HG02973 (cell line): ENCODE data around the gene UPK3BL2.
"Not testable (repeated sequence)": the region's sequence is repeated elsewhere in the genome, so short reads cannot be mapped to it uniquely, and the experiment has no call there.

Source experiments
- ATAC-seq: cut with Tn5 transposase; IDR thresholded peaks from one replicate; pipeline ENCODE4 v1.9.1; 2021; ENCODE audit warnings: moderate library complexity; ENCODE audit not compliant: unreplicated experiment

Gene UPK3BL2

GRCh38 chr7:102543596-102543995, at the start of gene UPK3BL2:
TSS of gene UPK3BL2 (minus strand) at chr7:102543696. CDS start at chr7:102543636, 60 bp downstream.
- not testable (repeated sequence) for ATAC-seq

GRCh38 chr7:102592477-102593019, 49.1 kb upstream of the UPK3BL2 start:
- peak; percentile 39 for ATAC-seq

GRCh38 chr7:102589857-102590256, 46.4 kb upstream of the UPK3BL2 start:
- peak; percentile 42 for ATAC-seq

GRCh38 chr7:102583495-102583894, 40.0 kb upstream of the UPK3BL2 start:
- not testable (repeated sequence) for ATAC-seq

- ATAC-seq: not testable (repeated sequence)
These were observed 38.2 kb upstream of the UPK3BL2 start for GRCh38 chr7:102581722-102582121.

- not testable (repeated sequence) for ATAC-seq
These were observed 35.0 kb upstream of the UPK3BL2 start for GRCh38 chr7:102578486-102578885.

GRCh38 chr7:102577315-102578240, 34.1 kb upstream of the UPK3BL2 start:
- ATAC-seq: not testable (repeated sequence)

GRCh38 chr7:102576363-102576762, 32.9 kb upstream of the UPK3BL2 start:
- ATAC-seq: not testable (repeated sequence)

- ATAC-seq: not testable (repeated sequence)
These were observed 31.1 kb upstream of the UPK3BL2 start for GRCh38 chr7:102574607-102575006.

- peak; percentile 82 for ATAC-seq
These were observed 29.1 kb upstream of the UPK3BL2 start, which contains the start of gene POLR2J3 for GRCh38 chr7:102572261-102573239. TSS of gene POLR2J3 (minus strand) at chr7:102572583. CDS start at chr7:102572521, 62 bp downstream.

- not testable (repeated sequence) for ATAC-seq
These were observed 25.1 kb upstream of the UPK3BL2 start for GRCh38 chr7:102568620-102569019.

GRCh38 chr7:102550808-102551422, 7.4 kb upstream of the UPK3BL2 start, which contains the start of gene SPDYE2:
TSS of gene SPDYE2 (plus strand) at chr7:102551226. CDS start at chr7:102553256, 2,030 bp downstream.
- not testable (repeated sequence) for ATAC-seq

GRCh38 chr7:102546353-102546752, 2.9 kb upstream of the UPK3BL2 start:
- peak; percentile 79 for ATAC-seq

GRCh38 chr7:102545288-102545687, 1.8 kb upstream of the UPK3BL2 start:
- not testable (repeated sequence) for ATAC-seq

GRCh38 chr7:102544372-102544771, 876 bp upstream of the UPK3BL2 start:
- ATAC-seq: not testable (repeated sequence)

GRCh38 chr7:102542771-102543170, 725 bp downstream of the UPK3BL2 start:
- ATAC-seq: not testable (repeated sequence)

GRCh38 chr7:102542083-102542482, 1.4 kb downstream of the UPK3BL2 start:
- ATAC-seq: not testable (repeated sequence)

GRCh38 chr7:102540604-102541003, 2.9 kb downstream of the UPK3BL2 start:
- ATAC-seq: not testable (repeated sequence)

- not testable (repeated sequence) for ATAC-seq
These were observed 8.4 kb downstream of the UPK3BL2 start for GRCh38 chr7:102535062-102535615.

GRCh38 chr7:102532127-102532526, 11.4 kb downstream of the UPK3BL2 start:
- not testable (repeated sequence) for ATAC-seq
